Upper lobe of left lung (tissue), 4 donors: ENCODE data around the gene KRT20.

Experiments
- CTCF ChIP-seq, 6 experiments: fragments of 450-650 bp in 4 of 6; fragments of 200-600 bp in 2 of 6; sonication (generic) in 2 of 6; IDR thresholded peaks; one replicate each; pipeline ENCODE4 v1.5.1; 2016 to 2019; ENCODE audit warnings: antibody characterized with exemption in 6 of 6
- EP300 ChIP-seq, 4 donors: sonication (generic); formaldehyde crosslinking; IDR thresholded peaks; one replicate each; pipeline ENCODE4 v1.5.1; 2017; ENCODE audit warnings: antibody characterized with exemption in 4 of 4, control low read depth in 2 of 4
- POLR2A ChIP-seq, 4 donors: fragments of 450-650 bp; IDR thresholded peaks; one replicate each; pipeline ENCODE4 v1.5.1; 2016 to 2017; ENCODE audit warnings: antibody characterized with exemption in 4 of 4, mild to moderate bottlenecking in 2 of 4
- POLR2AphosphoS5 ChIP-seq, 2 donors: sonication (generic); formaldehyde crosslinking; IDR thresholded peaks; one replicate each; pipeline ENCODE4 v1.5.1; 2017; ENCODE audit warnings: antibody characterized with exemption in 2 of 2

GRCh38 chr17:40895106-40895730 is 10.2 kb upstream of the KRT20 start:
- TF ChIP-seq CTCF (IDR thresholded peaks at IDR 0.05) (no peak), POLR2A (IDR thresholded peaks at IDR 0.05) (no peak), POLR2AphosphoS5 (IDR thresholded peaks at IDR 0.05) (no peak), EP300 (IDR thresholded peaks at IDR 0.05) (no peak)
